Measurements from ENCODE around the gene CCDC33.

DNA sequence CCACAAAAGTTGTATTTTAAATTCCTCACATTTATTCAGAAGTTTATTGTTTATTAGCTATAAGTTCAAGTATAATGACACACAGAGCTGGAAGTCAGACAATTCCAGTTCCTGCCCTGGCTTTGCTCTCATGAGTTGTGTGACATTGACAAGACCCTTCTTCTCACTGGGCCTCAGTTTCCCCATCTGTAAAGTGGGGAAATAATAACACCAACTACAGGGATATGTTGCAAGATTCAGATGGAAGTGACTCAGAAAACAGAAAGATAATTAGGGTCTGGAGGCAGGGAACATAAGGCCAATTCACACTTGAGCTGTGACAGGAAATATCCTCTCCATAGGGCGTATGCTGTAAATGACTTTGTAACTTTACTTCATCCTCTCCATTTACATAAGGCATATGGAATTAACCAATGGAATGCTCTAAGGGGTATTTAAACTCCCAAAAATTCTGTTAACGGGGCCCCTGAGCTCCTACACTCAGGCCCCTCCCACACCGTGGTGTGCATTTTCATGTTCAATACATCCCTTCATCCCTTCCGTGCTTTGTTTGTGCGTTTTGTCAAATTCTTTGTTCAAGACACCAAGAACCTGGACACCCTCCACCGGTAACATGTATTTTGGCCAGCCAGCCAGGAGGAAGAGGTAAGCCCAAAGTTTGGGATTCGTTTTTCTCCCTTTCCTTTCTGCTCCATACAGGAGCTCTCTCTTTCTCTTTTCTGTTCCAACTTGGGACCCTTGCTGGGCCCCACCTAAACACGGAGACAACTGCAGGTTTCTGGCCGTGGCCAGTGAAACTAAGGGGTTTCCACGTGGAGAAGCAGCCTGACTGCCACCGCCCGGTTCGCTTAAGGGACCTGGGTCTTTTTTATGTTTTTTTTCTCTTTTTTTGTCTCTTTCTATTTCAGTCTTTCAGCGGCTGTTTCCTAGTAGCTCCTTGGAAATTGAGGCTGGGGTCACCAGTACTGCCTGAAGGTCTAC, 114.5 kb downstream of the CCDC33 start:
- TF ChIP-seq, protein P1, sequence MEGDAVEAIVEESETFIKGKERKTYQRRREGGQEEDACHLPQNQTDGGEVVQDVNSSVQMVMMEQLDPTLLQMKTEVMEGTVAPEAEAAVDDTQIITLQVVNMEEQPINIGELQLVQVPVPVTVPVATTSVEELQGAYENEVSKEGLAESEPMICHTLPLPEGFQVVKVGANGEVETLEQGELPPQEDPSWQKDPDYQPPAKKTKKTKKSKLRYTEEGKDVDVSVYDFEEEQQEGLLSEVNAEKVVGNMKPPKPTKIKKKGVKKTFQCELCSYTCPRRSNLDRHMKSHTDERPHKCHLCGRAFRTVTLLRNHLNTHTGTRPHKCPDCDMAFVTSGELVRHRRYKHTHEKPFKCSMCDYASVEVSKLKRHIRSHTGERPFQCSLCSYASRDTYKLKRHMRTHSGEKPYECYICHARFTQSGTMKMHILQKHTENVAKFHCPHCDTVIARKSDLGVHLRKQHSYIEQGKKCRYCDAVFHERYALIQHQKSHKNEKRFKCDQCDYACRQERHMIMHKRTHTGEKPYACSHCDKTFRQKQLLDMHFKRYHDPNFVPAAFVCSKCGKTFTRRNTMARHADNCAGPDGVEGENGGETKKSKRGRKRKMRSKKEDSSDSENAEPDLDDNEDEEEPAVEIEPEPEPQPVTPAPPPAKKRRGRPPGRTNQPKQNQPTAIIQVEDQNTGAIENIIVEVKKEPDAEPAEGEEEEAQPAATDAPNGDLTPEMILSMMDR (IDR thresholded peaks at IDR 0.05) = no peak
- TF ChIP-seq POLR2A (IDR thresholded peaks at IDR 0.05) = no peak
